Lower leg skin (tissue), 3 donors: ENCODE results near the gene RNF181.

Experiments
- CTCF ChIP-seq, 3 donors: fragments of 450-650 bp; IDR thresholded peaks; one replicate each; pipeline ENCODE4 v1.5.1; 2016; ENCODE audit warnings: antibody characterized with exemption in 3 of 3, mild to moderate bottlenecking in 3 of 3, moderate library complexity in 2 of 3
- POLR2A ChIP-seq, 2 donors: fragments of 450-650 bp; IDR thresholded peaks; one replicate each; pipeline ENCODE4 v1.6.1; 2016 to 2017; ENCODE audit warnings: antibody characterized with exemption in 2 of 2, mild to moderate bottlenecking in 1 of 2, moderate library complexity in 1 of 2

GRCh38 chr2:85596486-85597143 lies 1.1 kb downstream of the RNF181 start:
- TF ChIP-seq CTCF (IDR thresholded peaks at IDR 0.05) (no peak), POLR2A (IDR thresholded peaks at IDR 0.05) (no peak)
